ENCODE data around the gene AGAP4.
"Not testable (repeated sequence)": the region's sequence is repeated elsewhere in the genome, so short reads cannot be mapped to it uniquely, and the experiment has no call there.

AGAP4 gene

GRCh38 chr10:45811075-45811474 is 36.2 kb downstream of the AGAP4 start:
- TF ChIP-seq TAF1 (IDR thresholded peaks at IDR 0.05; ENCODE audit: borderline replicate concordance, low read depth, low read length) (no peak), POLR2AphosphoS5 (IDR thresholded peaks at IDR 0.05; ENCODE audit: low read depth, low read length) (no peak), POLR2A (IDR thresholded peaks at IDR 0.05; ENCODE audit: low read depth, low read length) (no peak)
- DNase-seq (ENCODE audit: insufficient read length) (no peak), FAIRE-seq (no peak)

GRCh38 chr10:45809837-45810236 is 37.5 kb downstream of the AGAP4 start:
- DNase-seq (ENCODE audit: insufficient read length) = no peak
- FAIRE-seq = no peak
- TF ChIP-seq TAF1 (IDR thresholded peaks at IDR 0.05; ENCODE audit: borderline replicate concordance, low read depth, low read length) = no peak

- not testable (repeated sequence) for FAIRE-seq; DNase-seq (ENCODE audit: insufficient read length)
Measured at GRCh38 chr10:45804996-45805395, 42.3 kb downstream of the AGAP4 start.

GRCh38 chr10:45803060-45804010 is 44.0 kb downstream of the AGAP4 start:
- DNase-seq (ENCODE audit: insufficient read length); FAIRE-seq: not testable (repeated sequence)

- FAIRE-seq; DNase-seq (ENCODE audit: insufficient read length): not testable (repeated sequence)
Measured at GRCh38 chr10:45794761-45795160, 52.5 kb downstream of the AGAP4 start.

GRCh38 chr10:45790694-45791426 is 56.4 kb downstream of the AGAP4 start:
- not testable (repeated sequence) for FAIRE-seq

GRCh38 chr10:45789991-45790390 is 57.3 kb downstream of the AGAP4 start:
- not testable (repeated sequence) for DNase-seq (ENCODE audit: insufficient read length); FAIRE-seq

More at GRCh38 chr10:45790694-45791426, 56.4 kb downstream of the AGAP4 start:
- not testable (repeated sequence) for DNase-seq (ENCODE audit: insufficient read length)

- not testable (repeated sequence) for FAIRE-seq; DNase-seq (ENCODE audit: insufficient read length)
Measured at GRCh38 chr10:45787212-45787741, 60.0 kb downstream of the AGAP4 start.

- FAIRE-seq; DNase-seq (ENCODE audit: insufficient read length): not testable (repeated sequence)
Measured at GRCh38 chr10:45786217-45786616, 61.1 kb downstream of the AGAP4 start.

All from GM12892 (cell line).